ENCODE data around the gene ARRDC3. TPM values are rescaled to one million over a fixed set of nuclear protein-coding genes. Genes with fewer than 3 reads are reported as not detected.

Gene ARRDC3
- total and polyA plus RNA-seq, 9 of the 15 experiments (the other 6 are each of a cell fraction or from before 2014, with no cell fraction given) = 15.3 to 58.1 (median 39.4) TPM

DNA sequence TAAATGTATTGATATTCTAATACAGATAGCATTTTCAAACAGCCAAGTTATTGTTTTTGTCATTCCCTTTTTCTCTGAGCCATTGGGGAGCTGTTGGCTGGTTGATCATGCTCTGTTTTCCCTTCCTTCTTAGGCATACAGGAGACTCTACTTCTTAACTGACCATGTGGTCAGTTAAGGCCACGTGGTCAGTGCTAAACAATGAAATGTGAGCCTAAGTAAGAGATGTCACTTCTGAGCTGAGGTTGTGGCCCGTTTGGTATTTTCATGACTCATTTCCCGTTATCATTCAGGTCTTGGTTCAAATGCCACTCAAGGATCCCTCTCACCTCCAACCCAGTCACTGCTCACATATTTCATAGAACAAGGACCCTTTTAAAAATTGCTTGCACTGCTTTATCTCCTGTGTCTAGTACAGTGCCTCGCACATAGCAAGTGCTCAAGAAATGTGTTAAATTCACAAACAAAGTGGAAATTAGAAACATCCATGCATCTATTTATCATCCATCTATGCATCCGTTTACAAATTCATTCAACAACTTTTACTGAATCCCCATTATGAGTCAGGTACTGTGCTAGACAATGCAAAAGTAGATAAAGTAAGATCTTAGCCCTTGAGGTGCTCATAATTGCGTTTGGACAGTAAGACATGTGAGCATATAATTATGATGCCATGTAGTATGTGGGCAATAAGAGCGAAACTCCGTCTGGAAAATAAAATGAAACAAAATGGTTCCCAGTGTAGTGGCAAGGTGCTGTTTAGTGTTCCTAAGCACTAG lies 50.7 kb downstream of the ARRDC3 start (continued):
- TF ChIP-seq ETV1 (tag; conservative IDR thresholded peaks at IDR 0.05; ENCODE audit: low read depth) (0 out of 2 replicates have a peak, but pooled peaks have one; percentile 33), CHD1 (IDR thresholded peaks at IDR 0.05; ENCODE audit: low read length) (no peak), PBX2 (CRISPR knock-in tag; IDR thresholded peaks at IDR 0.05; ENCODE audit: low read depth) (no peak; the same call in 1 of the 2 replicates), PBX2 (tag; conservative IDR thresholded peaks at IDR 0.05; ENCODE audit: low read depth) (peak; percentile 70), RBBP5 (IDR thresholded peaks at IDR 0.05; ENCODE audit: borderline replicate concordance, insufficient read depth, low read length, poor library complexity, severe bottlenecking) (no peak), TAF1 (IDR thresholded peaks at IDR 0.05; ENCODE audit: control insufficient read depth, extremely low read depth, insufficient read depth, low read length, severe bottlenecking) (no peak)
